GM23338 (cell line): Measurements from ENCODE around the gene ARHGAP28. TPM values are rescaled to one million over a fixed set of nuclear protein-coding genes. Genes with fewer than 3 reads are reported as not detected.

Experiments used
- ATAC-seq: fragments of 200-7000 bp; cut with Tn5 transposase; 3 replicates; pipeline ENCODE4 v1.9.1; 2020
- DNase-seq: peaks from one replicate; pipeline ENCODE4 v3.0.0-alpha.2; 2015; ENCODE audit warnings: low spot score
- H2AFZ ChIP-seq: fragments of 200-600 bp; sonication (generic); 2 replicates; pipeline ENCODE4 v1.8.0; 2016; ENCODE audit warnings: antibody characterized with exemption, mild to moderate bottlenecking, moderate library complexity
- H3F3A ChIP-seq: fragments of 200-600 bp; sonication (generic); replicated peaks from 2 replicates; pipeline ENCODE4 v1.8.0; 2017; ENCODE audit warnings: antibody characterized with exemption, mixed run types, low read depth
- H3K27ac ChIP-seq: fragments of 200-600 bp; sonication (generic); 2 replicates; pipeline ENCODE4 v1.6.1; 2016; ENCODE audit warnings: low read depth
- H3K27me3 ChIP-seq: fragments of 200-600 bp; sonication (generic); 2 replicates; pipeline ENCODE4 v1.8.0; 2016; ENCODE audit warnings: mild to moderate bottlenecking, mixed run types, moderate library complexity; ENCODE audit not compliant: insufficient read depth
- H3K36me3 ChIP-seq: fragments of 200-600 bp; sonication (generic); 2 replicates; pipeline ENCODE4 v1.8.0; 2016; ENCODE audit warnings: mild to moderate bottlenecking; ENCODE audit not compliant: insufficient read depth
- H3K4me1 ChIP-seq: fragments of 200-600 bp; sonication (generic); 2 replicates; pipeline ENCODE4 v1.8.0; 2016; ENCODE audit warnings: mild to moderate bottlenecking, moderate library complexity; ENCODE audit not compliant: insufficient read depth
- H3K4me2 ChIP-seq: fragments of 200-600 bp; sonication (generic); 2 replicates; pipeline ENCODE4 v1.7.1; 2017; ENCODE audit warnings: mixed run types
- H3K4me3 ChIP-seq: fragments of 200-600 bp; sonication (generic); 2 replicates; pipeline ENCODE4 v1.6.1; 2016; ENCODE audit warnings: mixed run types
- H3K79me2 ChIP-seq: fragments of 200-600 bp; sonication (generic); replicated peaks from 2 replicates; pipeline ENCODE4 v1.8.0; 2017; ENCODE audit warnings: mild to moderate bottlenecking; ENCODE audit not compliant: insufficient read depth
- H3K9me2 ChIP-seq: fragments of 200-600 bp; sonication (generic); 2 replicates; pipeline ENCODE4 v1.8.0; 2017; ENCODE audit not compliant: insufficient read depth
- H4K20me1 ChIP-seq: fragments of 200-600 bp; sonication (generic); replicated peaks from 2 replicates; pipeline ENCODE4 v1.8.0; 2017; ENCODE audit warnings: mild to moderate bottlenecking; ENCODE audit not compliant: insufficient read depth
- H3K27ac Mint-ChIP-seq: 2 replicates; pipeline ENCODE4 v1.8.0; 2020; ENCODE audit warnings: inconsistent platforms, mild to moderate bottlenecking, moderate library complexity, mixed read lengths
- H3K27me3 Mint-ChIP-seq: 3 replicates; pipeline ENCODE4 v1.8.0; 2022; ENCODE audit warnings: low read depth, mild to moderate bottlenecking, moderate library complexity, mixed read lengths, inconsistent platforms; ENCODE audit not compliant: insufficient read depth, poor library complexity
- H3K36me3 Mint-ChIP-seq: 3 replicates; pipeline ENCODE4 v1.8.0; 2021; ENCODE audit warnings: low read depth, mild to moderate bottlenecking, inconsistent platforms, moderate library complexity, mixed read lengths
- H3K4me1 Mint-ChIP-seq: 3 replicates; pipeline ENCODE4 v1.8.0; 2020; ENCODE audit warnings: mild to moderate bottlenecking, inconsistent platforms, mixed read lengths
- H3K4me3 Mint-ChIP-seq: 3 replicates; pipeline ENCODE4 v1.8.0; 2021; ENCODE audit warnings: moderate library complexity, mild to moderate bottlenecking, inconsistent platforms, mixed read lengths
- H3K9me3 Mint-ChIP-seq: 3 replicates; pipeline ENCODE4 v1.8.0; 2020; ENCODE audit warnings: moderate library complexity, mild to moderate bottlenecking, inconsistent platforms, mixed read lengths
- CREB1 ChIP-seq: fragments of 250-450 bp; sonication (Bioruptor Pico); IDR thresholded peaks from 2 replicates; pipeline ENCODE4 v1.5.0; 2020; ENCODE audit warnings: low read depth, mild to moderate bottlenecking, moderate library complexity
- CTCF ChIP-seq, 2 experiments: fragments of 200-600 bp in 1 of 2; sonication (generic) in 1 of 2; conservative IDR thresholded peaks; 2 replicates each; pipeline versions ENCODE4 v1.5.1 to v1.6.1; 2016 to 2017; ENCODE audit warnings: antibody characterized with exemption in 2 of 2, low read depth in 2 of 2, mild to moderate bottlenecking in 2 of 2, moderate library complexity in 1 of 2
- ETS1 ChIP-seq: IDR thresholded peaks from 2 replicates; pipeline ENCODE4 v1.6.1; 2016; ENCODE audit warnings: antibody characterized with exemption
- EZH2 ChIP-seq: fragments of 200-600 bp; sonication (generic); IDR thresholded peaks from one replicate; pipeline ENCODE4 v1.8.0; 2017; ENCODE audit warnings: antibody characterized with exemption, mild to moderate bottlenecking, low read depth; ENCODE audit not compliant: unreplicated experiment
- EZH2phosphoT487 ChIP-seq: fragments of 200-600 bp; sonication (generic); IDR thresholded peaks from one replicate; pipeline ENCODE4 v1.8.1; 2018; ENCODE audit warnings: antibody characterized with exemption; ENCODE audit not compliant: unreplicated experiment
- JUNB ChIP-seq: IDR thresholded peaks from one replicate; pipeline ENCODE4 v1.6.1; 2016; ENCODE audit warnings: antibody characterized with exemption; ENCODE audit not compliant: unreplicated experiment
- NANOG ChIP-seq: IDR thresholded peaks from 2 replicates; pipeline ENCODE4 v1.6.1; 2016; ENCODE audit warnings: antibody characterized with exemption, borderline replicate concordance
- POLR2AphosphoS5 ChIP-seq: IDR thresholded peaks from 2 replicates; pipeline ENCODE4 v1.6.1; 2016; ENCODE audit warnings: antibody characterized with exemption, low read depth
- REST ChIP-seq: IDR thresholded peaks from one replicate; pipeline ENCODE4 v1.6.1; 2018; ENCODE audit warnings: antibody characterized with exemption; ENCODE audit not compliant: unreplicated experiment
- STAT1 ChIP-seq: IDR thresholded peaks from one replicate; pipeline ENCODE4 v1.6.1; 2016; ENCODE audit warnings: antibody characterized with exemption; ENCODE audit not compliant: unreplicated experiment
- ZNF114 ChIP-seq: fragments of 250-450 bp; sonication (Bioruptor Pico); IDR thresholded peaks from 2 replicates; pipeline ENCODE4 v1.5.0; 2020; ENCODE audit warnings: mild to moderate bottlenecking, moderate library complexity
- ZNF331 ChIP-seq: fragments of 250-450 bp; sonication (Bioruptor Pico); IDR thresholded peaks from 2 replicates; pipeline ENCODE4 v1.5.0; 2020; ENCODE audit warnings: low read depth, mild to moderate bottlenecking, moderate library complexity
- polyA plus RNA-seq: library from polyadenylated mRNA; unstranded; fragments of >200 nt; fragmentation: Nextera tagmentation; extraction: Ambion mirVana; gene quantifications from 2 replicates; pipeline ENCODE4 v1.2.1, GENCODE V29; 2016
- total RNA-seq: library from RNA; depleted of rRNA; stranded (reverse); fragments of >200 nt; shearing (Covaris generic); gene quantifications from 2 replicates; pipeline ENCODE4 v1.2.3, GENCODE V29; 2014

The ARHGAP28 gene
- total and polyA plus RNA-seq, 2 experiments from 2014 or later = 2.8 to 9.6 TPM

- ATAC-seq = no peak
- Histone ChIP-seq H3K4me3 (no peak overlapping the region), H3K36me3 (no peaks in the 10 kb centered on the region), H3K4me1 (peaks cover 28% of the 10 kb centered on the region), H3K79me2 (no peaks in the 10 kb centered on the region), H3K27me3 (no peaks in the 10 kb centered on the region), H3K4me2 (no peak overlapping the region), H3K9me2 (no peaks in the 10 kb centered on the region), H3K27ac (no peak overlapping the region), H3F3A (no peaks in the 10 kb centered on the region), H4K20me1 (no peaks in the 10 kb centered on the region), H2AFZ (no peak overlapping the region)
- Mint-ChIP-seq H3K9me3 (peaks cover 9% of the 10 kb centered on the region), H3K4me1 (peaks cover 34% of the 10 kb centered on the region), H3K36me3 (peaks cover 12% of the 10 kb centered on the region), H3K4me3 (no peak overlapping the region), H3K27me3 (peaks cover 4% of the 10 kb centered on the region), H3K27ac (no peak overlapping the region)
- no peak for DNase-seq
- TF ChIP-seq POLR2AphosphoS5 (no peak), JUNB (no peak), EZH2 (no peak), CREB1 (CRISPR knock-in tag) (no peak), REST (no peak), CTCF (conservative IDR thresholded peaks at IDR 0.05; ENCODE audit: low read depth in 2 of 2) (no peak), STAT1 (no peak), ETS1 (no peak), EZH2phosphoT487 (no peak), NANOG (no peak)
Measured at GRCh38 chr18:6785001-6785400, 55.5 kb downstream of the ARHGAP28 start.

- H3K27ac ChIP-seq = no peak overlapping the region
- peaks cover 34% of the 10 kb centered on the region for H3K4me1 Mint-ChIP-seq
- TF ChIP-seq ZNF114 (CRISPR knock-in tag) (no peak), ZNF331 (CRISPR knock-in tag) (no peak), REST (no peak)
Measured at GRCh38 chr18:6785411-6785810, 55.9 kb downstream of the ARHGAP28 start.

More at GRCh38 chr18:6785411-6785810, 55.9 kb downstream of the ARHGAP28 start:
- Histone ChIP-seq H3K4me1 (peaks cover 28% of the 10 kb centered on the region), H2AFZ (no peak overlapping the region), H3K4me3 (no peak overlapping the region), H3K4me2 (no peak overlapping the region), H3K27me3 (no peaks in the 10 kb centered on the region), H3K36me3 (no peaks in the 10 kb centered on the region), H4K20me1 (no peaks in the 10 kb centered on the region), H3K9me2 (no peaks in the 10 kb centered on the region), H3K79me2 (no peaks in the 10 kb centered on the region), H3F3A (no peaks in the 10 kb centered on the region)
- peaks cover 9% of the 10 kb centered on the region for H3K9me3 Mint-ChIP-seq
- H3K27me3 Mint-ChIP-seq = peaks cover 5% of the 10 kb centered on the region
- H3K4me3 Mint-ChIP-seq = no peak overlapping the region
- no peak overlapping the region for H3K27ac Mint-ChIP-seq
- DNase-seq (no peak), ATAC-seq (no peak)
- H3K36me3 Mint-ChIP-seq = peaks cover 12% of the 10 kb centered on the region
